NCI-H748 treated with DMSO at 0.1 percent for 48 hours (cell line): ENCODE measurements around the gene DNAH1.

Source experiments
- DNase-seq: peaks from one replicate; lab custom pipeline; 2025; lab: John Stamatoyannopoulos, UW

The DNAH1 gene

DNA sequence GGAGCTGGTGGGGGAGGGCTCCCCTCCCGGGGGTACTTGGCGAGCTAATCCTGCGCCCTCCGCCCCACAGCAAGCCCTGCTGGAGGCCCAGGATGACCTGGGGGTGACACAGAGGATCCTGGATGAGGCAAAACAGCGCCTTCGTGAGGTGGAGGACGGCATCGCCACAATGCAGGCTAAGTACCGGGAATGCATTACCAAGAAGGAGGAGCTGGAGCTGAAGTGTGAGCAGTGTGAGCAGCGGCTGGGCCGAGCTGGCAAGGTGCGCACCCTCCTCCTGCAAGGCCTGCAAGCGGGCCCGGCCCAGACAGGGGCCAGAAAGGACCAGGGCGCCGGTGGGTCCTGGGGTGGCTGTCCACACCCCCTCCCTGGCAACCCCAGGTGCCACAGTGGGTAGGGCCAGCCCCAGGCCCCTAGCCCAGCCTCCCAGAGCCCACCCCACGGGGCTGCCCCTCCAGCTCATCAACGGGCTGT, 72.3 kb downstream of the DNAH1 start:
- DNase-seq = no peak

GRCh38 chr3:52388933-52389332, 72.8 kb downstream of the DNAH1 start:
- no peak for DNase-seq

DNA sequence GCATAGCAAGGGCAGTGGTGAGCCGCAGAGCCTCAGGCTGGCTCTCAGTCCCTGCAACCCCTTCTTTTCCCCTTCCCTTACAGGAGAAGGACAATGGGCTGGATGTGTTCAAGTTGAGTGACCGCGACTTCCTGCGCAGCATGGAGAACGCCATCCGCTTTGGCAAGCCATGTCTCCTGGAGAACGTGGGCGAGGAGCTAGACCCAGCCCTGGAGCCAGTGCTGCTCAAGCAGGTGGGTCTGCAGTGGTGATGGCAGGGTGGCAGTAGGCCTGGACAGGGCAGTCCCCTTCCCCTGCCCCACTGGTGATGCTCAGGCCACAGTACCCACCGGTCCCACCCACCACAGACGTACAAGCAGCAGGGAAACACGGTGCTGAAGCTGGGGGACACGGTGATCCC, 75.0 kb downstream of the DNAH1 start:
- no peak for DNase-seq

DNA sequence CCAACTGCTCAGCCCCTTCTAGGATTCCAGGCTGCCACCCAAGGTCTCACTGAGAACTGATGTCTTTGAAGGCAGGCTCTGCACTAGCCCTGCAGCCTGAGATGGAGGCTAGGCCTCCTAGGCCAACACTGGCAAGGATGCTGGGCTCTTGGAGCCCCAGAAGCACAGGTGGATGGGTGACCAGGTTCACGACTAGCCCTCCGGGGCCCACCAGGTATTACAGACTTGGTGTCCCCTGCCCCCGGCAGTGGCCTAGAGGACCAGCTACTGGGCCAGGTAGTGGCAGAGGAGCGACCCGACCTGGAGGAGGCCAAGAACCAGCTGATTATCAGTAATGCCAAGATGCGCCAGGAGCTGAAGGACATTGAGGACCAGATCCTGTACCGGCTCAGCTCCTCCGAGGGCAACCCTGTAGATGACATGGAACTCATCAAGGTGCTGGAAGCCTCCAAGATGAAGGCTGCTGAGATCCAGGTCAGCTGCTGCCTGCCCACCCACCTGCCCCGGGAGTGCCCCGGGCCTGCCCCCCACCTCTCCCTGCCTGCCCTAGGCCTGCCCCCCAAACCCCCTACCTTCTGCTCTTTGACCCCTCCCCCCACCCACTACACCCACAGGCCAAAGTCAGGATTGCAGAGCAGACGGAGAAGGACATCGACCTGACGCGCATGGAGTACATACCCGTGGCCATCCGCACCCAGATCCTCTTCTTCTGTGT, 76.3 kb downstream of the DNAH1 start:
- DNase-seq = no peak

- no peak for DNase-seq
These were observed 77.2 kb downstream of the DNAH1 start for GRCh38 chr3:52393131-52393807.

DNA sequence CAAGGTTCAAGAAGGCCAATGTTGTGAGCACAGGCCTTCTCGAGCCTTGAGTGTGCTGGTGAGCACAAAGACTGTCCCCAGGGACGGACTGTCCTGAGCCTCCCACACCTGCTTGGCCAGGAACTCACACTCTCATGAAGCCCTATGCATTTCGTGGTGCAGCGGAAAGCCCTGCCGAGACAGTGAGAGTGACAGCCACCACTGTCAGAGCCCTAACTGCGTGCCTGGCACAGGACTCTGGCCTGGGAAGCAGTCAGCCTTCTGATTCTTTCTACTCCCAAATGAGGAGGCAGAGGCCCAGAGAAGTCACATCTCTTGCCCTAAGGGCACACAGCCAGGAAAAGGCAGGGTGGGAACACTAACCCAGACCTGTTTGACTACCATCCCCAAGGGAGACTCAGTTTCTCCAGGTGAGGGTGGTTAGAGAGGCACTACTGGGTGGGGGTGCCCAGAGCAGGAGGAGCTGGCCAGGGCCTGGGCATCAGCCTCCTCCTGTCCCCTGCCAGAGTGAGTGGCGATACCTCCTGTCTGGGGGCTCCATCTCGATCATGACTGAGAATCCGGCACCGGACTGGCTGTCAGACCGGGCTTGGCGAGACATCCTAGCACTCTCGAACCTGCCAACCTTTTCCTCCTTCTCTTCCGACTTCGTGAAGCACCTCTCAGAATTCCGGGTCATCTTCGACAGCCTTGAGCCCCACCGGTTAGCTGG, 78.0 kb downstream of the DNAH1 start:
- DNase-seq = no peak

DNA sequence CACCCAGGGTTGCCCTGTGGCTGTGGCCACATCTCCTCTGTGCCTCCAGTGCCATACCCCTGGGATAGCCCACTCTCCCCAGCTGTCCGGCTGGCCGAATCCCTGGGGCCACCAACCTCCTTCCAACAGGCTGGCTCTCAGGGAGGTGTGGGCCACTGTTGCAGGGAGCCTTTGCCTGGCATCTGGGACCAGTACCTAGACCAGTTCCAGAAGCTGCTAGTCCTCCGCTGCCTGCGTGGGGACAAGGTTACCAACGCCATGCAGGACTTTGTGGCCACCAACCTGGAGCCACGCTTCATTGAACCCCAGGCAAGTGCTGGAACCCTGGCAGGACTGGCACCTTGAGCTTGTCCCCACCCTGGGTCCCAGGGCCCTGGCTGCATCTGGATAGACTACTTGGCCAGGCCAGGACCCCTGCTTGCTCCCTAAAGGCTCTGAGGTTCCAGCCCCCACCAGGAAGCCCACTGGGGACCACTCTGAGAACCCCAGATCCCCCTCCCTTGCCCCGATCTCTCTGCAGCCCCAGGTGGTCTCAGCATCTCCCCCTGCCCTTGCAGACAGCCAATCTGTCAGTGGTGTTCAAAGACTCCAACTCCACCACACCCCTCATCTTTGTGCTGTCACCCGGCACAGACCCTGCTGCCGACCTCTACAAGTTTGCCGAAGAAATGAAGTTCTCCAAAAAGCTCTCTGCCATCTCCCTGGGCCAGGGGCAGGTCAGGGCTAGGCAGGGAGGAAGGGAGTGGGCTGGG, 78.8 kb downstream of the DNAH1 start:
- DNase-seq = no peak

DNA sequence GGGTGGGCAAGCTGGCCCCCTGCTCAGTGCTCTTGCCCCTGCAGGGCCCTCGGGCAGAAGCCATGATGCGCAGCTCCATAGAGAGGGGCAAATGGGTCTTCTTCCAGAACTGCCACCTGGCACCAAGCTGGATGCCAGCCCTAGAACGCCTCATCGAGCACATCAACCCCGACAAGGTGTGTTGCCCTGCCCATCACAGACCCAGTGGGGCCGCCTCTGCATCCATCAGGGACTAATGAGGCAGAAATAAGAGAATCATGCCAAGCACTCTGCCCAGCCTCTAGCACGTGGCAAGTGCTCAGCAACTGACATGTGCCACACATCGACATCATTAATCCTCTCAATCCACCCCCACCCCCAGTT, 79.4 kb downstream of the DNAH1 start:
- no peak for DNase-seq

DNA sequence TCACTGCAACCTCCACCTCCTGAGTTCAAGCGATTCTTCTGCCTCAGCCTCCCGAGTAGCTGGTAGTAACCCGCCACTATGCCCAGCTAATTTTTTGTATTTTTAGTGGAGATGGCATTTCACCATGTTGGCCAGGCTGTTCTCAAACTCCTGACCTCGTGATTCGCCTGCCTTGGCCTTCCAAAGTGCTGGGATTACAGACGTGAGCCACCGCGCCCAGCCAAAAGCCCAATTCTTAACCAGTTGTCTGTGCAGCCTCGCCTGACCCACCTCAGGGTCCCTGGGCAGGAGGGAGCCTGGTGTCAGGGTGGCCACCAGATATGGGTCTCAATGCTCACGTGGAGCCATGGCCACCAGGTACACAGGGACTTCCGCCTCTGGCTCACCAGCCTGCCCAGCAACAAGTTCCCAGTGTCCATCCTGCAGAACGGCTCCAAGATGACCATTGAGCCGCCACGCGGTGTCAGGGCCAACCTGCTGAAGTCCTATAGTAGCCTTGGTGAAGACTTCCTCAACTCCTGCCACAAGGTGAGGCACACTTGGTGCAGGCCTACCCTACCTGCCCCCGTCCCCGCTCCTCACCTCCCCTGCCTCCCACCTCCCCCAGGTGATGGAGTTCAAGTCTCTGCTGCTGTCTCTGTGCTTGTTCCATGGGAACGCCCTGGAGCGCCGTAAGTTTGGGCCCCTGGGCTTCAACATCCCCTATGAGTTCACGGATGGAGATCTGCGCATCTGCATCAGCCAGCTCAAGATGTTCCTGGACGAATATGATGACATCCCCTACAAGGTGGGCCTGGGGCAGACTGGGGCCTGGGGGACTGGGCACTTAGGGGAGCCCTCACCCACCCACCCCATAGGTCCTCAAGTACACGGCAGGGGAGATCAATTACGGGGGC, 80.1 kb downstream of the DNAH1 start:
- DNase-seq = no peak

GRCh38 chr3:52396907-52397591, 80.9 kb downstream of the DNAH1 start:
- no peak for DNase-seq

DNA sequence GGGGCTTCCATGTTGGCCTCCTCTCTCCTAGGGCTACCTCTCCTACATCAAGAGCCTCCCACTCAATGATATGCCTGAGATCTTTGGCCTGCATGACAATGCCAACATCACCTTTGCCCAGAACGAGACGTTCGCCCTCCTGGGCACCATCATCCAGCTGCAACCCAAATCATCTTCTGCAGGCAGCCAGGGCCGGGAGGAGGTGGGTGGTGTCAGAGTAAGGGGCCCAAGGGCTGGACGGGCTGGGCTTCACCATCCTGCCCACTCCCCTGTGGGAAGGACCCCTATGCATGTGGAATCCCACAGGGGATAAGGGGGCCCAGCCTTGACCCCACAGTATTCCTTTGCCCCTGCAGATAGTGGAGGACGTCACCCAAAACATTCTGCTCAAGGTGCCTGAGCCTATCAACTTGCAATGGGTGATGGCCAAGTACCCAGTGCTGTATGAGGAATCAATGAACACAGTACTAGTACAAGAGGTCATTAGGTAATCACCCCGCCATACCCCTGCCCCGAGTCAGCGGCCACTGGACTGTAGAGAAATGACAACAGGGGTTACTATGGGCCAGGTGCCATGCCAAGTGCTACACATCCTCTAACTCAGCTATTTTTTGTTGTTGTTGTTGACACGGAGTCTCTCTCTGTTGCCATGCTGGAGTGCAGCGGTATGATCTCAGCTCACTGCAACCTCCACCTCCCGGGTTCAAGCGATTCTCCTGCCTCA, 81.7 kb downstream of the DNAH1 start:
- no peak for DNase-seq

DNA sequence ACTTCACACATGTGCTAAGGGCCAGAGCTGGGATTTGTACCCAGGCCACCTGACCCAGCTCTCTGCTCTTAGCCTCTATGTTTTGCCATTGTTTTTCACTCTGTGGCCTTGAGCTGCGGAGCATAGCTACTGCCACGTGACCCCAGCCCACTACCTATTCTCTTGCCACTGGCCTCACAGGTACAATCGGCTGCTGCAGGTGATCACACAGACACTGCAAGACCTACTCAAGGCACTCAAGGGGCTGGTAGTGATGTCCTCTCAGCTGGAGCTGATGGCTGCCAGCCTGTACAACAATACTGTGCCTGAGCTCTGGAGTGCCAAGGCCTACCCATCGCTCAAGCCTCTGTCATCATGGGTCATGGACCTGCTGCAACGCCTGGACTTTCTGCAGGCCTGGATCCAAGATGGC, 82.6 kb downstream of the DNAH1 start:
- DNase-seq = no peak

DNA sequence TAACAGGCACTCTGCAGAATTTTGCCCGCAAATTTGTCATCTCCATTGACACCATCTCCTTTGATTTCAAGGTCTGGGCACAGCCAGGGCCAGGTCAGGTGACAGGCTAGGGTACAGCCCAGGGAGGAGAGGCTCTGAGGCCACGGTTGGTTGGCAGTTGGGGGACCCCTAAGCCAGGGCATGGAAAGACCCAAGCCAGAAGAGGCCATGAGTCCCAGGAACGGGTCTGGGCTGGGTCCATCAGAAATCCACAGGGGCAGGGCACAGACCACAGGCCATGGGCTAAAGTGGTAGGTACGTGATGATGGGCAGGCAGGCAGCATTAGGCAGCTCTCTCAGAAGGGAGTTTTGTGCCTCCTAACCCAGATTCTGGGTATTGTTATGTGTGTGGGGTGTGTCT, 83.0 kb downstream of the DNAH1 start:
- no peak for DNase-seq

GRCh38 chr3:52399593-52399992, 83.5 kb downstream of the DNAH1 start:
- no peak for DNase-seq

- DNase-seq = no peak
These were observed 84.2 kb downstream of the DNAH1 start for GRCh38 chr3:52400275-52400793.

GRCh38 chr3:52401021-52401420, 84.9 kb downstream of the DNAH1 start:
- no peak for DNase-seq

- DNase-seq = no peak
These were observed 85.4 kb downstream of the DNAH1 start for GRCh38 chr3:52401551-52401950.

- DNase-seq = no peak
These were observed 86.0 kb downstream of the DNAH1 start for GRCh38 chr3:52402101-52402521.

DNA sequence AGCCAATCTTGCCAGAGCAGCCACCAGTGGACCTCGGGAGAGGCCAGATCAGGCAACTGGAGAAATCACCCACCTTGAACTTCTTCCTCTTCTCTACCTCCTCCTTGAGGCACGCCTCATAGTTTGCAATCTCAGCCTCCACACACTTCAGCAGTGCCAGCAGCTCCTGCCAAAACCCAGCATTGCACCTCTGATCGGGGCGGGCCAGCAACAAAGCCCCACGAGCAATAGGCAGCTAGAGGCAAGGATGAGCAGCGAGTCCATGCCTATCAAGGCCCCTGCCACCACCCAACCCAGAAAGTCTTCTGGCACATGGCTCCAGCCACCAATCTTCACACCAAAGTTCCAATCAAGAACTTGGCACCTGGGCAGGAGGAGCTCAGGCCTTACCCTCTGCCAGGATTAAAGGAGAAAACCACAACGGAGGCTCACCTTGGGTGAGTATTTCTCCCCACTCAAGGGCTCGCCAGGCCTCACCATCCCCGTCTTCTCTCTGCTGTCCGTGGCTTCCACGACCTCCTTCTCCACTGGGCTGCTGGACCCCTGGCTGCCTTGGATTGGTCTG, 86.7 kb downstream of the DNAH1 start:
- DNase-seq = no peak
